H1 (cell line): ENCODE data around the gene FNDC11. TPM values are rescaled to one million over a fixed set of nuclear protein-coding genes. Genes with fewer than 3 reads are reported as not detected.

Experiments used
- CTCF ChIA-PET: fragments of 300-600 bp; sonication (Branson Sonifier 250); formaldehyde crosslinking; loops from one replicate; lab custom pipeline; 2021; ENCODE audit not compliant: partially characterized antibody; lab: Charles Lee
- POLR2A ChIA-PET: fragments of 300-600 bp; sonication (Branson Sonifier 250); formaldehyde crosslinking; loops from one replicate; lab custom pipeline; 2021; ENCODE audit warnings: inconsistent platforms; ENCODE audit not compliant: partially characterized antibody; lab: Charles Lee
- DNase-seq, 2 experiments: peaks; one replicate each; pipeline versions ENCODE4 v3.0.0 to v3.0.0-alpha.2; 2010 to 2022; ENCODE audit warnings: low spot score in 2 of 2, low read depth in 1 of 2, mixed read lengths in 1 of 2
- FAIRE-seq: peaks from 2 replicates; lab custom pipeline; 2011; peaks lifted over from hg19 to GRCh38; lab: Jason Lieb, UNC
- H2AFZ ChIP-seq: 2 replicates; pipeline ENCODE4 v1.8.1; 2012; ENCODE audit warnings: low read length, inconsistent platforms
- H2AK5ac ChIP-seq: 2 replicates; pipeline ENCODE4 v1.6.1; 2013; ENCODE audit warnings: low read depth, low read length
- H2BK120ac ChIP-seq: replicated peaks from 2 replicates; pipeline ENCODE3; 2013; ENCODE audit warnings: low read depth, low read length, inconsistent platforms
- H2BK12ac ChIP-seq: 2 replicates; pipeline ENCODE4 v1.6.1; 2013; ENCODE audit warnings: low read depth, low read length
- H2BK15ac ChIP-seq: 2 replicates; pipeline ENCODE4 v1.6.1; 2013; ENCODE audit warnings: low read length
- H2BK20ac ChIP-seq: 2 replicates; pipeline ENCODE4 v1.6.1; 2013; ENCODE audit warnings: low read length
- H2BK5ac ChIP-seq: 2 replicates; pipeline ENCODE4 v1.6.1; 2013; ENCODE audit warnings: low read depth, low read length
- H3K14ac ChIP-seq: 2 replicates; pipeline ENCODE4 v1.6.1; 2013; ENCODE audit warnings: inconsistent platforms; ENCODE audit not compliant: insufficient read length
- H3K18ac ChIP-seq: 2 replicates; pipeline ENCODE4 v1.6.1; 2013; ENCODE audit warnings: low read length; ENCODE audit errors: extremely low read depth
- H3K23ac ChIP-seq: 2 replicates; pipeline ENCODE4 v1.6.1; 2013; ENCODE audit warnings: inconsistent platforms; ENCODE audit not compliant: insufficient read length
- H3K23me2 ChIP-seq: 2 replicates; pipeline ENCODE4 v1.6.1; 2013; ENCODE audit warnings: low read depth, low read length
- H3K27ac ChIP-seq: 2 replicates; pipeline ENCODE4 v1.6.1; 2011; ENCODE audit warnings: low read depth, low read length, inconsistent platforms
- H3K27me3 ChIP-seq, 4 experiments: replicated peaks in 1 of 4; 1 replicate in 1 of 4; 2 replicates in 3 of 4; pipeline versions ENCODE4 v1.6.1 to v1.8.1; 2011 to 2013; ENCODE audit warnings: low read length in 3 of 4, mild to moderate bottlenecking in 3 of 4, inconsistent platforms in 2 of 4, mixed read lengths in 2 of 4, moderate library complexity in 1 of 4; ENCODE audit not compliant: control insufficient read depth in 3 of 4, insufficient read depth in 3 of 4; ENCODE audit errors: extremely low read depth in 1 of 4
- H3K36me3 ChIP-seq, 4 experiments: 2 replicates each; pipeline versions ENCODE4 v1.6.1 to v1.8.1; 2011 to 2013; ENCODE audit warnings: mild to moderate bottlenecking in 4 of 4, low read length in 3 of 4, moderate library complexity in 2 of 4, control low read depth in 1 of 4, inconsistent platforms in 1 of 4; ENCODE audit not compliant: insufficient read depth in 4 of 4, control insufficient read depth in 2 of 4
- H3K4ac ChIP-seq: replicated peaks from 2 replicates; pipeline ENCODE3; 2013; ENCODE audit warnings: low read length, low read depth, mixed read lengths, inconsistent platforms; ENCODE audit not compliant: insufficient read length
- H3K4me1 ChIP-seq, 4 experiments: replicated peaks in 1 of 4; 1 replicate in 1 of 4; 2 replicates in 3 of 4; pipeline versions ENCODE4 v1.6.1 to v1.8.1; 2011 to 2013; ENCODE audit warnings: low read length in 3 of 4, inconsistent platforms in 2 of 4, mixed read lengths in 1 of 4; ENCODE audit not compliant: insufficient read depth in 4 of 4, control insufficient read depth in 3 of 4
- H3K4me2 ChIP-seq, 2 experiments: 2 replicates each; pipeline versions ENCODE4 v1.6.1 to v1.8.1; 2011 to 2013; ENCODE audit warnings: low read depth in 2 of 2, low read length in 2 of 2, control low read depth in 1 of 2, inconsistent platforms in 1 of 2, mild to moderate bottlenecking in 1 of 2; ENCODE audit not compliant: insufficient read depth in 1 of 2
- H3K4me3 ChIP-seq, 4 experiments: fragments of 200-600, 300-600 bp in 1 of 4; sonication (generic), shearing (Covaris generic), sonication (Bioruptor Twin) in 1 of 4; 2 replicates each; pipeline versions ENCODE4 v1.5.1 to v1.8.1; 2011 to 2016; ENCODE audit warnings: low read length in 4 of 4, low read depth in 3 of 4, control low read depth in 2 of 4, inconsistent platforms in 2 of 4, mild to moderate bottlenecking in 2 of 4, mixed read lengths in 1 of 4, moderate library complexity in 1 of 4; ENCODE audit not compliant: insufficient read depth in 2 of 4; ENCODE audit errors: extremely low read depth in 1 of 4
- H3K56ac ChIP-seq: replicated peaks from 2 replicates; pipeline ENCODE3; 2013; ENCODE audit warnings: low read depth, mild to moderate bottlenecking, mixed read lengths, low read length, inconsistent platforms; ENCODE audit not compliant: insufficient read length
- H3K79me1 ChIP-seq: 2 replicates; pipeline ENCODE4 v1.6.1; 2013; ENCODE audit warnings: low read depth, low read length, control low read depth
- H3K79me2 ChIP-seq, 2 experiments: 2 replicates each; pipeline versions ENCODE4 v1.6.1 to v1.8.1; 2012 to 2013; ENCODE audit warnings: low read length in 2 of 2, mild to moderate bottlenecking in 2 of 2, inconsistent platforms in 1 of 2; ENCODE audit not compliant: insufficient read depth in 2 of 2, control insufficient read depth in 1 of 2
- H3K9ac ChIP-seq, 4 experiments: replicated peaks in 1 of 4; 1 replicate in 1 of 4; 2 replicates in 3 of 4; pipeline versions ENCODE4 v1.6.1 to v1.8.1; 2011 to 2013; ENCODE audit warnings: low read depth in 3 of 4, low read length in 3 of 4, control low read depth in 2 of 4, mild to moderate bottlenecking in 2 of 4, moderate library complexity in 2 of 4, inconsistent platforms in 1 of 4; ENCODE audit errors: extremely low read depth in 1 of 4
- H3K9me3 ChIP-seq, 2 experiments: 2 replicates each; pipeline versions ENCODE4 v1.6.1 to v1.8.1; 2012 to 2013; ENCODE audit warnings: mild to moderate bottlenecking in 2 of 2, moderate library complexity in 2 of 2, control low read depth in 1 of 2, inconsistent platforms in 1 of 2, low read depth in 1 of 2, low read length in 1 of 2, mixed read lengths in 1 of 2; ENCODE audit not compliant: insufficient read depth in 2 of 2
- H4K20me1 ChIP-seq, 2 experiments: replicated peaks in 1 of 2; 2 replicates each; pipeline versions ENCODE3 to v1.8.1; 2011 to 2013; ENCODE audit warnings: inconsistent platforms in 2 of 2, low read length in 2 of 2, mild to moderate bottlenecking in 1 of 2; ENCODE audit not compliant: insufficient read depth in 2 of 2, control insufficient read depth in 1 of 2
- H4K5ac ChIP-seq: 2 replicates; pipeline ENCODE4 v1.6.1; 2013; ENCODE audit warnings: low read length, low read depth, mixed read lengths, inconsistent platforms; ENCODE audit not compliant: insufficient read length
- H4K8ac ChIP-seq: 2 replicates; pipeline ENCODE4 v1.8.0; 2013; ENCODE audit warnings: mild to moderate bottlenecking, moderate library complexity, low read length, inconsistent platforms; ENCODE audit not compliant: insufficient read depth; ENCODE audit errors: extremely low read depth
- H4K91ac ChIP-seq: replicated peaks from 2 replicates; pipeline ENCODE3; 2013; ENCODE audit warnings: low read length, mixed read lengths, inconsistent platforms; ENCODE audit not compliant: insufficient read length
- BACH1 ChIP-seq: IDR thresholded peaks from 2 replicates; pipeline ENCODE4 v1.6.1; 2012; ENCODE audit warnings: low read length, improper control_type of control experiment
- BRCA1 ChIP-seq: IDR thresholded peaks from 2 replicates; pipeline ENCODE4 v1.6.1; 2012; ENCODE audit warnings: low read depth, low read length, improper control_type of control experiment
- CHD1 ChIP-seq: IDR thresholded peaks from 2 replicates; pipeline ENCODE4 v1.6.1; 2012; ENCODE audit warnings: low read depth, low read length, improper control_type of control experiment
- CHD2 ChIP-seq: IDR thresholded peaks from 2 replicates; pipeline ENCODE4 v1.6.1; 2012; ENCODE audit warnings: low read length, improper control_type of control experiment
- CREB1 ChIP-seq: IDR thresholded peaks from 2 replicates; pipeline ENCODE4 v1.6.1; 2012; ENCODE audit warnings: inconsistent platforms
- GABPA ChIP-seq: IDR thresholded peaks from 2 replicates; pipeline ENCODE4 v1.6.1; 2011; ENCODE audit warnings: mild to moderate bottlenecking, low read length, moderate library complexity, borderline replicate concordance; ENCODE audit not compliant: insufficient read depth
- GTF2F1 ChIP-seq: IDR thresholded peaks from 2 replicates; pipeline ENCODE4 v1.6.1; 2012; ENCODE audit warnings: low read depth, low read length, improper control_type of control experiment, borderline replicate concordance
- HDAC2 ChIP-seq, 2 experiments: fragments of 300-600 bp in 1 of 2; sonication (generic) in 1 of 2; IDR thresholded peaks; 2 replicates each; pipeline ENCODE4 v1.6.1; 2011 to 2012; ENCODE audit warnings: low read depth in 2 of 2, low read length in 2 of 2, mild to moderate bottlenecking in 2 of 2, moderate library complexity in 2 of 2, borderline replicate concordance in 1 of 2, inconsistent platforms in 1 of 2
- KDM1A ChIP-seq: fragments of 200-600, 300-600 bp; sonication (generic); IDR thresholded peaks from 2 replicates; pipeline ENCODE4 v1.7.1; 2016; ENCODE audit warnings: mild to moderate bottlenecking, low read length, borderline replicate concordance
- MAX ChIP-seq: IDR thresholded peaks from 2 replicates; pipeline ENCODE4 v1.6.1; 2012; ENCODE audit warnings: inconsistent platforms
- NRF1 ChIP-seq: IDR thresholded peaks from 2 replicates; pipeline ENCODE4 v1.6.1; 2011; ENCODE audit warnings: mild to moderate bottlenecking, low read depth, low read length, improper control_type of control experiment
- PHF8 ChIP-seq: fragments of 200-600 bp; sonication (generic); conservative IDR thresholded peaks from 2 replicates; pipeline ENCODE4 v1.7.1; 2012; ENCODE audit warnings: low read depth, mild to moderate bottlenecking, inconsistent platforms, low read length, moderate library complexity
- POLR2AphosphoS5 ChIP-seq: IDR thresholded peaks from 2 replicates; pipeline ENCODE4 v1.6.1; 2011; ENCODE audit warnings: low read depth, low read length
- SP2 ChIP-seq: IDR thresholded peaks from 2 replicates; pipeline ENCODE4 v1.6.1; 2012; ENCODE audit warnings: mild to moderate bottlenecking, low read length, inconsistent platforms
- SP4 ChIP-seq: IDR thresholded peaks from 2 replicates; pipeline ENCODE4 v1.6.1; 2012; ENCODE audit warnings: low read length, inconsistent platforms
- TCF12 ChIP-seq: IDR thresholded peaks from 2 replicates; pipeline ENCODE4 v1.6.1; 2011; ENCODE audit warnings: low read depth, mild to moderate bottlenecking, low read length
- whole genome bisulfite sequencing, 2 experiments: shearing (Covaris generic) in 1 of 2; methylation state at CpG; one replicate each; pipeline versions ENCODE4 v1.1.6 to v1.1.7; 2013 to 2015; ENCODE audit warnings: low lambda C conversion rate in 2 of 2, mixed read lengths in 2 of 2, inconsistent platforms in 1 of 2, low coverage in 1 of 2, missing lambda C conversion rate in 1 of 2; ENCODE audit not compliant: insufficient replicate concordance in 2 of 2, insufficient coverage in 1 of 2, insufficient read length in 1 of 2; ENCODE audit errors: extremely low coverage in 1 of 2, missing lambda C conversion rate in 1 of 2; 5-methylcytosine and 5-hydroxymethylcytosine counted together
- polyA plus RNA-seq, 7 experiments: library from polyadenylated mRNA; depleted of rRNA in 3 of 7; stranded (reverse) in 5 of 7; unstranded in 2 of 7; fragments of >200 nt in 5 of 7; fragments of 200-250 nt in 2 of 7; gene quantifications; 1 replicate in 5 of 7; 2 replicates in 1 of 7; 4 replicates in 1 of 7; pipeline versions ENCODE4 v1.2.1 to v1.2.3, GENCODE V29; 2011 to 2013; ENCODE audit warnings: missing spikeins in 2 of 7, mixed read lengths in 2 of 7
- total RNA-seq: library from RNA; stranded (reverse); fragmentation: NEBNext Ultra II Directional; extraction: Animal tissue kit (Norgen Biotek cat#: 25700); gene quantifications from 2 replicates; pipeline ENCODE4 v1.2.1, GENCODE V29; 2021

FNDC11 gene
- total and polyA plus RNA-seq, 2 of the 8 experiments (the other 6 are each of a cell fraction or from before 2014, with no cell fraction given), result 2.6 to 8.8 TPM

DNA sequence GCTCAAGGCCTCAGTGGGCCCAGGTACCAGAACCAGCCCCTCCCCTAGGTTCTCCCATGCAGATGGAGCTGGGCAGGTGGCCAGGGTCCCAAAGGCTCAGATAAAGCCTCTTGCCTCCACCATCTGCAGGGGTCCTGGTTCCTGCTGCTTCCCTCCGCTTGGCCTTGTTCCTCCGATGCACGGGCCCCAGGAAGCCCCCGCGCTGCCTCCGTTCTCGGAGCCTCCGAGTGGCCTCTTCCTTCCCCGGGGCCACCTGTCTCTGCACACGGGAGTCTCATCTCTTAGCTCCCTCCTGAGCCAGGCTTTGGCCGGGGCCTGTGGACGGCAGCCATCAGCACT is 14.9 kb upstream of the FNDC11 start:
- Histone ChIP-seq H3K56ac (no peak overlapping the region), H3K27ac (no peak overlapping the region), H4K91ac (no peak overlapping the region), H3K9ac (no peak overlapping the region), H3K27me3 (no peaks in the 10 kb centered on the region), H4K8ac (no peak overlapping the region), H4K5ac (no peak overlapping the region), H2BK120ac (no peak overlapping the region), H3K79me1 (no peaks in the 10 kb centered on the region), H3K4me1 (peaks cover 0 to 17% (median 3%) of the 10 kb centered on the region in 4 experiments; a peak in 5 of 7 replicates), H3K4me3 (no peak overlapping the region), H3K23me2 (no peaks in the 10 kb centered on the region), H4K20me1 (no peaks in the 10 kb centered on the region), H2BK5ac (no peak overlapping the region), H3K79me2 (no peaks in the 10 kb centered on the region), H3K4ac (peak overlapping the region; percentile 10), H2BK12ac (no peak overlapping the region), H2AFZ (no peak overlapping the region), H3K9me3 (no peaks in the 10 kb centered on the region), H3K23ac (no peak overlapping the region), H2AK5ac (no peak overlapping the region), H2BK15ac (no peak overlapping the region), H3K4me2 (no peak overlapping the region), H3K36me3 (no peaks in the 10 kb centered on the region), H2BK20ac (no peak overlapping the region), H3K14ac (no peak overlapping the region), H3K18ac (no peak overlapping the region)
- DNase-seq (no peak), FAIRE-seq (no peak)
- CTCF ChIA-PET, result interaction anchor here (0.6 to 4.2 kb wide), 30 partner anchors 8 to 637 kb away, joined by 3 to 22 read pairs (median 5); partner anchors contain the start of genes FNDC11 and PPDPF
- POLR2A ChIA-PET, result interaction anchor here (1.1 to 3.7 kb wide), 3 partner anchors 17 to 42 kb away, joined by 3 to 26 read pairs (median 4); partner anchors contain the start of gene PPDPF
- 93% methylated on average over 12 of the region's 12 CpGs; no CpG with 5 or more reads in 1 of the 2 experiments for WGBS, 2 experiments
- TF ChIP-seq NRF1 (no peak), HDAC2 (IDR thresholded peaks at IDR 0.05; ENCODE audit: borderline replicate concordance in 1 of 2, low read depth in 2 of 2, low read length in 2 of 2) (no peak), KDM1A (no peak), PHF8 (no peak), SP4 (no peak), POLR2AphosphoS5 (no peak), BACH1 (no peak), GABPA (no peak), CHD1 (no peak), MAX (no peak), CHD2 (no peak), TCF12 (no peak), BRCA1 (no peak), CREB1 (no peak), GTF2F1 (no peak), SP2 (no peak)
